ENCODE measurements around the gene SH3TC1. TPM values are rescaled to one million over a fixed set of nuclear protein-coding genes. Genes with fewer than 3 reads are reported as not detected.
A peak's percentile ranks its signal among the peaks of the same experiment; 100 is the strongest.

SH3TC1 gene
- total RNA-seq, 1 experiment from 2014 or later, result 2.9 TPM

GRCh38 chr4:8163436-8164193 lies 35.5 kb upstream of the SH3TC1 start:
- DNase-seq (ENCODE audit: extremely low read depth, low read depth), result no peak

- no peak for DNase-seq (ENCODE audit: extremely low read depth, low read depth)
Measured at GRCh38 chr4:8164194-8164565, 34.9 kb upstream of the SH3TC1 start.

GRCh38 chr4:8164687-8165086 lies 34.4 kb upstream of the SH3TC1 start:
- DNase-seq (ENCODE audit: extremely low read depth, low read depth), result no peak

- no peak for DNase-seq (ENCODE audit: extremely low read depth, low read depth)
Measured at GRCh38 chr4:8165374-8165896, 33.7 kb upstream of the SH3TC1 start.

- DNase-seq (ENCODE audit: extremely low read depth, low read depth), result no peak
Measured at GRCh38 chr4:8167291-8167690, 31.8 kb upstream of the SH3TC1 start.

- no peak for DNase-seq (ENCODE audit: extremely low read depth, low read depth)
Measured at GRCh38 chr4:8167815-8168214, 31.3 kb upstream of the SH3TC1 start.

GRCh38 chr4:8168232-8168631 lies 30.9 kb upstream of the SH3TC1 start:
- DNase-seq (ENCODE audit: extremely low read depth, low read depth), result no peak

GRCh38 chr4:8168832-8169598 lies 30.1 kb upstream of the SH3TC1 start:
- DNase-seq (ENCODE audit: extremely low read depth, low read depth), result no peak

GRCh38 chr4:8169763-8170162 lies 29.3 kb upstream of the SH3TC1 start:
- DNase-seq (ENCODE audit: extremely low read depth, low read depth), result no peak

- no peak for DNase-seq (ENCODE audit: extremely low read depth, low read depth)
Measured at GRCh38 chr4:8170341-8170740, 28.7 kb upstream of the SH3TC1 start.

GRCh38 chr4:8171266-8171665 lies 27.8 kb upstream of the SH3TC1 start:
- no peak for DNase-seq (ENCODE audit: extremely low read depth, low read depth)

- DNase-seq (ENCODE audit: extremely low read depth, low read depth), result no peak
Measured at GRCh38 chr4:8171984-8172924, 26.8 kb upstream of the SH3TC1 start.

- DNase-seq (ENCODE audit: extremely low read depth, low read depth), result no peak
Measured at GRCh38 chr4:8173492-8174242, 25.4 kb upstream of the SH3TC1 start.

- no peak for DNase-seq (ENCODE audit: extremely low read depth, low read depth)
Measured at GRCh38 chr4:8174970-8175369, 24.1 kb upstream of the SH3TC1 start.

- no peak for DNase-seq (ENCODE audit: extremely low read depth, low read depth)
Measured at GRCh38 chr4:8175686-8176085, 23.4 kb upstream of the SH3TC1 start.

- DNase-seq (ENCODE audit: extremely low read depth, low read depth), result peak; percentile 26
Measured at GRCh38 chr4:8176547-8177399, 22.3 kb upstream of the SH3TC1 start.

GRCh38 chr4:8177552-8177951 lies 21.5 kb upstream of the SH3TC1 start:
- no peak for DNase-seq (ENCODE audit: extremely low read depth, low read depth)

- no peak for DNase-seq (ENCODE audit: extremely low read depth, low read depth)
Measured at GRCh38 chr4:8177956-8178355, 21.1 kb upstream of the SH3TC1 start.

GRCh38 chr4:8179074-8179473 lies 20.0 kb upstream of the SH3TC1 start:
- no peak for DNase-seq (ENCODE audit: extremely low read depth, low read depth)

All from NCI-H460 (cell line).